Right ventricle myocardium superior (tissue), 1 donor: ENCODE measurements around the gene SMOC2. TPM values are rescaled to one million over a fixed set of nuclear protein-coding genes. Genes with fewer than 3 reads are reported as not detected.
A peak's percentile ranks its signal among the peaks of the same experiment; 100 is the strongest.

Source experiments
- ATAC-seq: fragments of 200-7000 bp; cut with Tn5 transposase; one replicate; pipeline ENCODE4 v1.9.1; 2020; ENCODE audit warnings: mild to moderate bottlenecking; ENCODE audit not compliant: poor library complexity
- DNase-seq: peaks from one replicate; pipeline ENCODE4 v3.0.0-alpha.2; 2020
- intact Hi-C: fragments of 100-400 bp; cut with DNase I; formaldehyde crosslinking; loops from one replicate; pipeline ENCODE4 v1.11.2; 2022
- total RNA-seq: library from RNA; stranded (reverse); fragmentation: NEBNext Ultra II Directional; extraction: Animal tissue kit (Norgen Biotek cat#: 25700); gene quantifications from one replicate; pipeline ENCODE4 v1.2.1, GENCODE V29; 2021
- donor health status: DM: no; HTN: yes; CAD: no; lungs with severe emphysema.

The SMOC2 gene
- total RNA-seq, 1 donor from 2014 or later, result 10.9 TPM

DNA sequence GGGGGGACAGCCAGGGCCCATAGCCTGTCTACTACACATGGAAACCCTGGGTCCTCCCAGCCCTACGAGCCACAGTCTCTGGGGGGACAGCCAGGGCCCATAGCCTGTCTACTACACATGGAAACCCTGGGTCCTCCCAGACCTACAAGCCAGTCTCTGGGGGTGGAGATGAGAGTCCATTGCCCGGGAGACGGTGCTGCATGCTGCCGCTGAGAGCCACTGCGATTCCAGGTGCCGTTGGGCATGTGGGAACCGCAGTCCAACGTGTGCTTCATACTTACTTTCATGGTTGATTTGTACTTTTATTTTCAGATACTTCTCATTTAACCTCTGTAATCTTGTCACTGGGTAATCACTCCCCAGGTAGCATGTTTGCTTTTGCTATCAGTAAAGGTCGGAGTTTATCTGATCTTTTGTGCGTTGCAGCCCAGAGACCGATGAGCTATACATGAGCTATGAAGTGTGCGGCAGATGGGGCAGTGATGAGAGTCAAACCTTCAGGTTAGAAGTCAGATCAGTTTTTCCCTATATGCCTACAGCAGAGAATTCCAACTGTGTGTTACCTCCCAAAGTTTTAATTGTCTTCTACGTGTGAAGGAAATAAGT is 58.2 kb downstream of the SMOC2 start:
- DNase-seq (no peak), ATAC-seq (no peak)
- intact Hi-C loops, result no loop called here

DNA sequence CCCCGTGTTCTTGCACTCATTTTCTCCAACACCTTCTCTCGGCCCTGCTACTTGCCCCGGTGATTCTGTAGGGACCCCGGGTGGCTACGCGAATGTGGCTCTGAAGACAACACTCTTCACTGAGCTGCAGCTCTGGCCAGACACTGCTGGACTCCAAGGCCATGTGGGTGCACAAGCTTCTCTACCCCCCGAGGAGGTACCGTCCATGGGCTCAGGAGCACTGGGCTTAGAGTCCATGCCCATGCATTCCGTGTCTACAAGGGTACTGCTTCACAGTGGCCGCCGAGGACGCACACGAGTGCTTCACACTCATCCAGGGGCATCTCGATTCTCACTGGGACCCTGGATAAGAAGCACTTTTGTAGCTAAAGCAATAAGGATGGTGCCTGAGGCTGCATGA is 59.5 kb downstream of the SMOC2 start:
- intact Hi-C loops, result no loop called here
- ATAC-seq (no peak), DNase-seq (no peak)

DNA sequence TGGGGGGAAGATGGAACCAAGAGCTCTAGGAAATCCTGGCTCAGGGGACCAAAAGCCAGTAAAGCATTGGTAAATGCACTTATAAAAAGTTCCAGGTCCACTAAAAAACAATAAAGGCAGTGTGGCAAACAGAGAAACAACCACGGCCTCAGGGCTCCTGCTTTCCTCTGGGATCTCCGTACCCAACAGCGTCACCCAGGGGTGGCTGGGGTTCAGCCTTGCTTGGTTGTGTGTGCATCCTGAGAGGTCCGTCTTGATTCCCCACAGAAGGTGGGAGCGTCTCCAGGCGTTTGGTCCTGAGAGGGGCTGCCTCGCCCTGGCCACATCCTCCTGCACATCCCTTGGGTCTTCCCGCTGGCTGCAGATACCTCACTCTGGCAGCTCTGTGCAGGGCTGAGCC is 60.6 kb downstream of the SMOC2 start:
- ATAC-seq (no peak), DNase-seq (no peak)
- intact Hi-C loops, result no loop called here

DNA sequence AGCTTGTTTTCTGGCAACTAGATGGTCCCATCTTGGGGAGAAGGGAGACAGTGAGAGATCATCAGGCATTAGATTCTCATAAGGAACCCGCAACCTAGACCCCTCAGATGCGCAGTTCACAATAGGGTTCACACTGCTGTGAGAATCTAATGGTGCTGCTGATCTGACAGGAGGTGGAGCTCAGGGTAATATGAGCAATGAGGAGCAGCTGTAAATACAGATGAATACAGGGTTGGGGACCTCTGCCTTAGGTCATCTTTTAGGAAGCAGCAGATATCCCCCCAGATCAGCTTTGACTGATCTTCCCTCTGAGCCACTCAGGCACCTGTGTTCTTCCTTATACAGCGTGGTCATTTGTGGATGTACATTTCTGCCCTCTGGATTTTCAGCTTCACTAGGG is 63.4 kb downstream of the SMOC2 start:
- DNase-seq (no peak), ATAC-seq (no peak)
- intact Hi-C loops, result no loop called here

DNA sequence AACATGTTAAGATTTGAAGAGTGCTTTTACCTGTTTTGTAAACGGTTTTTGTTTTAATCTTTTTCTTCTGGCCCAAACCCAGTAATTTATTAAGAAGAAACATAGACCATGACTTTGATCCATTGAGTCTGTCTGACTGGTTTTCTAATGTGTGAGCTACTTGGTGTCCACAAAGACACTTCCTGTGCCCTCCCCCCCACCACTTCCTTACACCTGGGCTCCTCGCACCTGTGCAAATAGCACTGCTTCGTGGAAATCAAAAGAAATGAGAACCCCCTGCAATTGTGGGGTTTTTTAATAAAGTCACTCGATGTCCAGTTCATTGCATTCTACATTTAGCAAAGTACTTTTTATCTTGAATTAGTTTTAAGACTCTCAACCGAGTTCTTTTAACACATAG is 65.5 kb downstream of the SMOC2 start:
- intact Hi-C loops, result no loop called here
- ATAC-seq (no peak), DNase-seq (no peak)

DNA sequence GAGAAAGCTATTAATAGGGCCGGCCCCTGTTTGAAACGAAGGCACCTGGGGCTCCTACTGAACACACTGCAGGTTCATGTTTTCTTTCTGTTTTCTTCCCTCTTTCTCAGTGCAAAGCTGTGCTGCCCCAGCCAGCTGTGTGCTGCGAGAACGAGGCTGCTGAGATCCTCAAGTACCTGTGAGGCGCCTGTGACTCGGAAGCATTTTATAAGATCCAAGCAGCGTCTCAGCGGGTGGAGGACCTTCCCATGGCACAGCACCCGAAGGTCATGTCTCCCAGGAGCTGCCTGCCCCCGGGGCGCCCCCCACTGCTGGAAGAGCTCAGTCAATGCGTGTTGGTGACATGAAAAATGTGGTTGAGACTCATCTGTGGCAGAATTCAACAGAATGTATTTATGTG is 66.3 kb downstream of the SMOC2 start:
- ATAC-seq (no peak), DNase-seq (no peak)
- intact Hi-C loops, result no loop called here

DNA sequence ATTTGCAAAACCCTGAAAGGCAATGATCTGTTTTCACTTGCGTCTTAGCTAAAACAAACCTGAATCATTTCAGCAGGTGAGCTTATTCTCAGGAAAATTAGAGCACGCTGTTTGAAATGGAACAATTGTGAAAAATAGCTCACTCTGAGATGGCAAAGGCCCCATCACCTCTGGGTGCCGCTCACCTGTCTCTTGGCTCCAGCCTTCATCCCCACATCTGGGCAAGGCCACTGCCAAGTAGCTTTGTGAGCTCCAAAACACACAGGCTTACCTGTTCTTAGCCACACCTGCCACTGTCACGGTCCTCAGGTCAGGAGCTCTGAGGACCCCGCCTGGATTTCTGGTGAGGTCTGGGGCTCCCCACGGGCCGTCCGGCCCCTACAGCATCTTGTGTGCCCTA is 66.7 kb downstream of the SMOC2 start:
- ATAC-seq, result no peak

DNA sequence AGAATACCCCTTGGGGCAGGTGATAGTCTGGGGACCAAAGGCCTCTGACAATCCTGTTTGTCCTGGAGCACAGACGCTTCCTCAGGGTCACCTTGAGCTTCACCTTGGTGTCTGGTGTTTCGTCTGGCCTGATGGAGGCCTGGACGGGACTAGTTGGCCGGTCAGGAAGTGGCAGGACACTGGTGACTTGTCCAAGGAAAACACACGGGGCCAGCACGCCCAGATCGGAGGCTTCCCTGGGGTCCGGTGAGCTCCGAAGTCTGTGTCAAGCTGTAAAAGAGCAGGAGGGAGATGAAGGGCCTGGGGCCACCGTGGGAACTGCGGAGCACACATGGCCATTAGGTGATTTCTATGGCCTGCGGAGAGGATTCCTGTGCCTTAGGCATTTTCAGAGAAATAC is 67.9 kb downstream of the SMOC2 start:
- ATAC-seq, result no peak
- intact Hi-C loops, result no loop called here
- DNase-seq, result no peak

More for the DNA sequence above, 66.7 kb downstream of the SMOC2 start:
- no peak for DNase-seq
- intact Hi-C loops, result no loop called here

DNA sequence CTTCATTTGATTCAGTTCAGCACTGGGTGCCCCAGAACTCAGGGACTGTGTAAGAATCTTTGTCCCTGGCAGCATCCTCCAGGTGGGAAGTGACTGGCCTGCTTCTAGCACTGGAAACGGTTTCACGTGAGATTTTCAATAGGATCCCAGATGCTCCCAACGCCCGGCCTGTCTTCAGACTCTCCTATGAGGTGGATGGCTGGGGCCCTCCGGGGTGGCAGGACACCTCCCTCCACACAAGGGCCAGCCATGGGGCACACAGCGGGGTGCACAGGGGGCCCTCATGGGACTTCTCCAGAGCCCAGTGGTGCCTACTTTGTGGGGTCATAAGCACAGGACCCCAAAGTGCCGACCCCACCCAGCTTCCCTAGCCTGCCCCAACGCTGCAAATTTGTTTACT is 72.8 kb downstream of the SMOC2 start:
- intact Hi-C loops, result no loop called here
- DNase-seq (no peak), ATAC-seq (no peak)

DNA sequence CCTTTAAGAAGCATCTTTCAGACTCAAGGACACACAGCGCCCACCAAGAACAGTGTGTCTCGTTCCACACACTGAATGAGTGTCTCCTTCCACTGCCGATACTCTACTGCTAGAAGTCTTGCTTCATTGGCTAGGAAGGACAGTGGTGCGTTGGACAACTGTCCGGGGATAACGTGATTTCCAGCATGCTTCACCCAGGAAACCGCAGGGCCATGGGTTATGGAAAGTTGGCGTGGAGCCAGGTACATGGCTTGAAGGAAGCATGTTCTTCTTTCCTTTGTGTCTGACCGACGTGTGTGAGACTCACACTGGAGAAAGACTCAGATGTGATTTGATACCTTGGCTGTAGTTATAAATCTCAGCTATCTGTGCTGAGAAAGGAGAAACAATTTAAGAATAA is 73.2 kb downstream of the SMOC2 start:
- ATAC-seq, result peak; percentile 80
- peak; percentile 66 for DNase-seq
- intact Hi-C loops, result no loop called here

DNA sequence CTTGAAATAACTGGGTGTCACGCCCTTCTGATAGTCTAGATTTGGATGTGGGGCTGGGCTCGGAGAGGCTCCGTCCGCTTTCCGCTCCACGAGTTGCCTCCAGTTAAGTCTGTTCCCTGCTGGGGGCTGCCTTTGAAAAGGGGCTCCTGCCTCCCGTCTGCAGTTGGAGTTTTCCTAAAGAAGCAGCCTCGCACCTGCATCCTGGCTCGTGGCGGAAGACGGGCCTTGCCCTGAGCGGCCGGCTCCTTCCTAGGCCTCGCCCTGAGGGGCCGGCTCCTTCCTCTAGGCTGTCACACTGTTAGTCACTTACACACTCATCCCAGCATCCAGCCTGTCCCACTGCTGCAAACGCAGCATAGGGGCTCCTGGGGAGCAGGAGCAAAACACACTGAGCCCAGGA is 74.4 kb downstream of the SMOC2 start:
- ATAC-seq, result no peak
- intact Hi-C loops, result no loop called here
- DNase-seq, result no peak

DNA sequence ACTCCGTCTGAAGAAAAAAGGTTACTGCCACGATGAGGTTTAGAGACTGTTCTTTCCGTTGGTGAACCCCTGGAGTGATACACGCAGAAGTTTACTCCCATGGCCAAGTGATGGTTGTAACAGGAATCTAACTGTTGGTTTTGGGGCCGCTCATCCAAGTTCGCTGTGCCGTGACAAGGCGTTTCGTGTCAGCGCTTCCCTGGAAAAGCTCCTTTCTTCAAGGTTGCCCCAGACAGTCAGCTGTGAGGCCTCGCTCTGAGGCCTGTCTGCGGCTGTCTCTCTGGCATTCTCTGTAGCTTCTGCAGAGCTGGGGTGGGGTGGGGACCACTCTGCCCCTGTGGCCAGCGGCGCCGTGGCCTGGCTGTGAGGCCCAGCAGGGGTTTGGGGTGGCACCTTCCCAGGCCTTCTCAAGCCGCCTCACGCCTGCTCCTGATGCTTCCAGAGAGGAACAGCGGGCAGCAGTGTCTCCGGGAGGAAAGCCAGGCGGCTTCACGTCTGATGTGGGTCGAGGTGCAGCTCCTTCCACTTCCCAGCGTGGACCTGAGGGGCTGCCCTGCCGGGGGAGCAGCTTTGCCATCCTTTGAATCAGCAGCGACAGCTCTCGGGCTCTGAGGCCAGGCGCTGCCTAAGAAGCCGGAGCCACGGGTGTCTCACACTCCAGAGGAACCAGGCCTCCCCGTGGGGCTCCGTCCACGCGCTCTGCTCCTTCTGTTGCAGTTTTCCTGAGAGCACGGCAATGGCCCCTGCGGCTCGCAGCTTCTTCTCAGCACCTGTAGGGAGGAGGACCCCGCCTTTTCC is 76.2 kb downstream of the SMOC2 start:
- intact Hi-C loops, result no loop called here
- DNase-seq, result no peak
- no peak for ATAC-seq

DNA sequence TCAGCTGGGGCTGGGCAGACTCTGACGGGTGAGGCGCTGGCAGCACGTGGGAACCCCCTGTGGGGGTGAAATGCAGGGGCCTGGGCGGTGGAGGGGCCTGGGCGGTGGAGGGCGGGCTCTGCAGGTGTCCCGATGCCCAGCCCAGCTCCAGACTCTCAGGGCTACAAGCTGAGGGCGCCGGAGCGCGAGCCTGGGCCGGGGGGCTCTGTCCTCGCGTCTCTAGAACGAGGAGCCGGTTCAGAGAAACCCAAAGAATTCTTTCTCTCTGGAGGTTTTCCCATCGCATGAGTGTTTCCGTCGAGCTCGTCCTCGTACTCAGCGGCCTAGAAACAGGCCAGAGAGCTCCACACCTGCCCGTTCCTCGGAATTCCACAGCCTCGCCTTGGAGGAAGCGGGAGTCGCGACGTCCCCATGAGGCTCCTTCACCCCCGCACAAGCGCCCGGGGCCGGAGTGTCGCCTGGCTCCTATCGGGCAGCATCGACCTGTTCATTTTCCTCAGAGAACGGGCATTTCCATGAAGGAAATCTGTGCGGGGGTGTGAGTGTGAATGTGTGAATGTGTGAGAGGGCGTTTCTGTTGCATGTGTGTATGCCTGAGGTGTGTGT is 76.9 kb downstream of the SMOC2 start:
- intact Hi-C loops, result no loop called here
- DNase-seq (no peak), ATAC-seq (no peak)

DNA sequence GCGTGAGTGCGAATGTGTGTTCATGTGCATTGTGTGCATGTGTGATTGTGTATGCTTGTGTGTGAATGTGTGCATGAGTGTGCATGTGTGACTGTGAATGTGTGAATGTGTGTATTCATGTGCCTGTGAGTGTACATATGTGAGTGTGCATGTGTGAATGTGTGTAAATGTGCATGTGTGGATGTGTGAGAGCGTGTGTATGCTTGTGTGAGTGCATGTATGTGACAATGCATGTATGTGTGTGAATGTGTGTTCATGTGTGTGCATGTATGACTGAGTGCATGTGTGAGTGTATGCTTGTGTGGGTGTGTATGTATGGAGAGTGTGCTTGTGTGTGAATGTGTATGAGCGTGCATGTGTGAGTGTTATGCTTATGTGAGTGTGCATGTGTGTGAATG is 77.4 kb downstream of the SMOC2 start:
- intact Hi-C loops, result no loop called here
- DNase-seq (no peak), ATAC-seq (no peak)

DNA sequence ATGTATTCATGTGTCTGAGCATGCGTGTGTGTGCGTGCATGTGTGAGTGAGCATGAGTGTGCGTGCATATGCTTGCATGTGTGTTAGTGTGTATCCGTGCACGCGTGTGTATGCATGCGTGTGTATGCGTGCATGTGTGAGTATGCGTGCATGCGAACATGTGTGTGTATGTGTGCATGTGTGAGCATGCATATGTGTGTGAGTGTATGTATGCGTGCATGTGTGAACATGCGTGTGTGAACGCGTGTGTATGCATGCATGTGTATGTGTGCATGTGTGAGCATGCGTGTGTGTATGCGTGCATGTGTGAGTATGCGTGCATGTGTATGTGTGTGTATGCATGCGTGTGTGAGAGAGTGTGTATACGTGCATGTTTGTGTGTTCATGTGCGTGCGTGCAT is 77.9 kb downstream of the SMOC2 start:
- intact Hi-C loops, result no loop called here
- ATAC-seq (no peak), DNase-seq (no peak)

DNA sequence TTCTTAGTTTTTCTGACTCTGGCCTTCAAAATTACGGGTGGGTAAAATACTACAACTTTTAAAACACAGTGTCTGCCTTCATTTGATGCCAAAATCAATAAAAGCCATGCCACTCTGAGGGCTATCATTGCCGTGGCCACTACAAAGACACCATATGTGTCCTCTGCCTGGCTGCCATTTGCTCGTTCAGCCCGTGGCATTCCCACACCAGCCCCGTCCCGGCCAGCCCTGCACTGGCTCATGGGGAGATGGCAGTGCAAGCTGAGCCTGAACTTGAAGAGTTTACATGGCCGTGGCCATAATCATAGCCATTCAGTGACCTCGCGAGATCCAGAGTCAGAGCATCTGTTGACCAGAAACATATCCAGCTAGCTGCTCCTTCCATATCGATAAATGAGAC is 79.2 kb downstream of the SMOC2 start:
- intact Hi-C loops, result no loop called here
- DNase-seq (no peak), ATAC-seq (no peak)

DNA sequence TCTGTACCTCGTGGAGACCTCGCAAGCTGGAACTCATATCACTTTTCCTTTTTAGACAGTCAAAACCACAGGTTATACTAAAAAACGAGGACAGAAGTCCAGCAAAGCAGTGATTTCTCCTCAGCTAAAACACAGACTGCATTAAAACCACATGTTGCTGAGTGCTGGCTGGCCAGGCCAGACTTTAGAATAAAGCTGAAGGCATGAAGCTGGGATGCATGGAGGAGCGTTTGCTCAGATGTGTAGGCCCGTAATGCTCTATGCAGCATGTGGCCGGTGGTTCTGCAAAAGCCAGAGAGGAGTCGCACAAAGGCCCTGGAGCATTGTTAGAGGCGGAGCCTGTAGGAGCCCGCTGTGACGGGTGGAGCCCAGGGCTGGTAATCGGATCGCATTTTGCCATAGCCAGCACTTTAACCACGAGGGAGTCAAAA is 83.6 kb downstream of the SMOC2 start:
- intact Hi-C loops, result no loop called here
- ATAC-seq, result peak; percentile 41
- no peak for DNase-seq

DNA sequence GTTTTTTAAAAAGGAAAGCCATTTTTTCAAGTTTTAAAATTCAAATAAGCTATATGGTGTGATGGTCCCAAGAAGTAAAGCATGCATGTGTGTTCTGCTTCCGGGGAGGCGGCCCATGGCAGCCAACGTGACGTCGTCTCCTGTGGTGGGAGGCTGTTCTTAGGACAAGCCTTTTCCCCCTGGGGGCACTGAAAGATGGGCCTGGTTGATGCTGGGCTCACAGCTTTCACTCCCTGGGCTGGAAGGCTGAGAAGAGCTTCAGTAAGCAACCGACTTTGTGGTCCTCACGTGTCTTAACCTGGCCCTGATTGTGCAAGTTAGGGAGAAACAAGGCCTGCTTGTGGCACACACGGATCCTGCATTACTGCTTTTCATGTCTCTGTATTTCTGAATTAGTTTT is 84.1 kb downstream of the SMOC2 start:
- DNase-seq, result no peak
- intact Hi-C loops, result no loop called here

DNA sequence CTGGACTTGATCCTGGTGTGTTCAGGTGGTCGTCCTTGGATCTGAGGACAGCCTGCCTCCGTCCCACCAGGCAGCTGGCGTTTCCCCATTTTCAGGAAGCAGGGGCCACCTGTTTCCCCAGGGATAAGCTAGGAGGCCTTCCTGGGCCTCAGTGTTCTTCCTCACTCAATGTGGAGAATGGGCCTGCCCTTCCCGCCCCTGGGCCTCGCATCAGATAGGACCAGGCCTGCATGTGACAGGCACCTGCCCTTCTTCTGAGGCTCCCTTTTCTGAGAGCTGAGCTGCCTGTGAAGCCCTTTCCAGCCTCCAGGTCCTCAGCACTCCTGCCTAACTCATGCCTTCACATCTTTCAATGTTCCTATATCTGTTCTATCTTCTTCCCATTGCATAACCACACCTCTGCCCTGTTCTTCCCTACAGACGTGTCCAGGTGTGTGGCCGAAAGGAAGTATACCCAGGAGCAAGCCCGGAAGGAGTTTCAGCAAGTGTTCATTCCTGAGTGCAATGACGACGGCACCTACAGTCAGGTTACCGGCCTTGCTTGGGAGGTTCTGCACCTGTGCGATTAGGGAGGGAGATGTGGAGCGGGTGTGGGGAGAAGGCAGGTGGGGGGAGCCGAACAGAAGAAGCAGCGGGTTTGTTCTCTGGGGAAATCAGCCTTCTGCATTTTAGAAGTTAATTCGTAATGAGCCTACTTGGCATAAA is 85.1 kb downstream of the SMOC2 start:
- DNase-seq (no peak), ATAC-seq (no peak)
- intact Hi-C loops, result no loop called here

More for the DNA sequence above, 84.1 kb downstream of the SMOC2 start:
- no peak for ATAC-seq

DNA sequence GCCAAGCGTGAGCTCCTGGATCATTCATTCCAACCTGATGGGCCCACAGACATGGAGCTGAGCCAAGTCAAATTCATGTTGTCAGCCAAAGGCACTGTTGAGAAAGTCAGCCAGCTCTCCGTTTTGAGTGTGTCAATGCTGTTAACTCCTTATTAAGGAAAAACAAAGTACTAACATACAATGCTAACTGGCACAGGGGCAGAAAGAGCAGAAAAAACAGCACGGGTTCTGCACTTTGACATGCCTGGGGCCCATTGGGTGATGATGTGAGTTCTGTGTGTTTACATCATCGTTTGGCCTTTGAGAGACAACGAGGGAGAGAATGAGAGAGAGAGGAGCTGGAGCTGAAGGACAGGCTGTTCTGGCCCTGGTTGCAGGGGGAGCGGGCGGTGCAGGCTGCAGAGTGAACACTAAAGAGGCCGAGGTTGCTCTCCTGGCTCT is 85.9 kb downstream of the SMOC2 start:
- DNase-seq (peak; percentile 73), ATAC-seq (peak; percentile 90)
- intact Hi-C loops, result no loop called here
